ENCODE data around the gene SHKBP1. TPM values are rescaled to one million over a fixed set of nuclear protein-coding genes. Genes with fewer than 3 reads are reported as not detected.

Gene SHKBP1
- total and polyA plus RNA-seq, 2 experiments from 2014 or later, result 36.3 to 62.2 TPM

- H3K27me3 ChIP-seq (replicated peaks; ENCODE audit: insufficient read depth), result no peaks in the 10 kb centered on the region
- no peaks in the 10 kb centered on the region for H4K20me1 ChIP-seq (ENCODE audit: insufficient read depth)
- H3K4me3 ChIP-seq, result no peak overlapping the region
- no peak for TF ChIP-seq EZH2 (IDR thresholded peaks at IDR 0.05; ENCODE audit: insufficient read depth, poor library complexity, severe bottlenecking)
- TF ChIP-seq EZH2phosphoT487 (IDR thresholded peaks at IDR 0.05; ENCODE audit: insufficient read depth, low read depth), result no peak
- peaks cover 15% of the 10 kb centered on the region; the same call in 1 of the 2 replicates for H3K4me1 ChIP-seq (ENCODE audit: insufficient read depth)
- no peak overlapping the region for H3K27ac ChIP-seq
- WGBS, 2 experiments (ENCODE audit: low coverage in 1 of 2, low lambda C conversion rate in 2 of 2, missing lambda C conversion rate in 2 of 2), result 50 to 51% methylated on average over 4 of the region's 4 CpGs
- DNase-seq, result no peak
- H3F3A ChIP-seq (ENCODE audit: insufficient read depth), result 0 out of 2 replicates have a peak, but pooled peaks cover 4% of the 10 kb centered on the region
- peak overlapping the region; percentile 54 for H2AFZ ChIP-seq
- peak overlapping the region; percentile 78; the same call in 1 of the 2 replicates for H3K9ac ChIP-seq
- no peaks in the 10 kb centered on the region for H3K9me3 ChIP-seq (ENCODE audit: low read depth)
- no peaks in the 10 kb centered on the region for H3K36me3 ChIP-seq (ENCODE audit: low read depth)
- in situ Hi-C loops (cut with MboI), result no loop called here
- H3K9me2 ChIP-seq (ENCODE audit: insufficient read depth), result no peaks in the 10 kb centered on the region
- H3K79me2 ChIP-seq (ENCODE audit: insufficient read depth), result no peaks in the 10 kb centered on the region; the same call in 1 of the 2 replicates
- peak overlapping the region; percentile 76 for H3K4me2 ChIP-seq (ENCODE audit: unreplicated experiment)
Observed at GRCh38 chr19:40608957-40609356, 32.3 kb downstream of the SHKBP1 start.

- in situ Hi-C loops (cut with MboI), result no loop called here
- peak; percentile 94 for DNase-seq
- WGBS, 2 experiments (ENCODE audit: low coverage in 1 of 2, low lambda C conversion rate in 2 of 2, missing lambda C conversion rate in 2 of 2), result 6 to 8% methylated on average over 33 to 47 of the region's 50 CpGs
- Histone ChIP-seq H3K9ac (peak overlapping the region; percentile 78), H3F3A (ENCODE audit: insufficient read depth) (0 out of 2 replicates have a peak, but pooled peaks cover 4% of the 10 kb centered on the region), H3K4me3 (peak overlapping the region; percentile 68), H3K9me3 (ENCODE audit: low read depth) (no peaks in the 10 kb centered on the region), H3K27ac (peak overlapping the region; percentile 80), H3K4me2 (ENCODE audit: unreplicated experiment) (peak overlapping the region; percentile 76), H3K36me3 (ENCODE audit: low read depth) (no peaks in the 10 kb centered on the region), H3K4me1 (ENCODE audit: insufficient read depth) (peaks cover 15% of the 10 kb centered on the region; the same call in 1 of the 2 replicates), H3K27me3 (replicated peaks; ENCODE audit: insufficient read depth) (no peaks in the 10 kb centered on the region), H3K79me2 (ENCODE audit: insufficient read depth) (no peaks in the 10 kb centered on the region; the same call in 1 of the 2 replicates), H4K20me1 (ENCODE audit: insufficient read depth) (no peaks in the 10 kb centered on the region), H3K9me2 (ENCODE audit: insufficient read depth) (no peaks in the 10 kb centered on the region), H2AFZ (peak overlapping the region; percentile 78)
- TF ChIP-seq EZH2phosphoT487 (IDR thresholded peaks at IDR 0.05; ENCODE audit: insufficient read depth, low read depth) (no peak), EZH2 (IDR thresholded peaks at IDR 0.05; ENCODE audit: insufficient read depth, poor library complexity, severe bottlenecking) (no peak)
Observed at GRCh38 chr19:40609561-40610395, 33.1 kb downstream of the SHKBP1 start.

GRCh38 chr19:40610396-40611064, 33.9 kb downstream of the SHKBP1 start:
- peak overlapping the region; percentile 78 for H3K9ac ChIP-seq
- DNase-seq, result peak; percentile 63
- no peaks in the 10 kb centered on the region for H4K20me1 ChIP-seq (ENCODE audit: insufficient read depth)
- no peaks in the 10 kb centered on the region; the same call in 1 of the 2 replicates for H3K79me2 ChIP-seq (ENCODE audit: insufficient read depth)
- peak overlapping the region; percentile 78 for H2AFZ ChIP-seq
- 7 to 9% methylated on average over 29 of the region's 29 CpGs for WGBS, 2 experiments (ENCODE audit: low coverage in 1 of 2, low lambda C conversion rate in 2 of 2, missing lambda C conversion rate in 2 of 2)
- no peaks in the 10 kb centered on the region for H3K27me3 ChIP-seq (replicated peaks; ENCODE audit: insufficient read depth)
- H3K36me3 ChIP-seq (ENCODE audit: low read depth), result no peaks in the 10 kb centered on the region
- in situ Hi-C loops (cut with MboI), result no loop called here
- H3F3A ChIP-seq (ENCODE audit: insufficient read depth), result 0 out of 2 replicates have a peak, but pooled peaks cover 4% of the 10 kb centered on the region
- no peaks in the 10 kb centered on the region for H3K9me3 ChIP-seq (ENCODE audit: low read depth)
- H3K4me3 ChIP-seq, result peak overlapping the region; percentile 68
- H3K4me2 ChIP-seq (ENCODE audit: unreplicated experiment), result peak overlapping the region; percentile 76
- TF ChIP-seq EZH2phosphoT487 (IDR thresholded peaks at IDR 0.05; ENCODE audit: insufficient read depth, low read depth) (no peak), EZH2 (IDR thresholded peaks at IDR 0.05; ENCODE audit: insufficient read depth, poor library complexity, severe bottlenecking) (no peak)
- peaks cover 18% of the 10 kb centered on the region for H3K4me1 ChIP-seq (ENCODE audit: insufficient read depth)
- H3K9me2 ChIP-seq (ENCODE audit: insufficient read depth), result no peaks in the 10 kb centered on the region
- H3K27ac ChIP-seq, result peak overlapping the region; percentile 80

- Histone ChIP-seq H3F3A (ENCODE audit: insufficient read depth) (0 out of 2 replicates have a peak, but pooled peaks cover 4% of the 10 kb centered on the region), H3K4me1 (ENCODE audit: insufficient read depth) (peaks cover 20% of the 10 kb centered on the region), H3K27ac (peak overlapping the region; percentile 80), H4K20me1 (ENCODE audit: insufficient read depth) (no peaks in the 10 kb centered on the region), H3K9me3 (ENCODE audit: low read depth) (no peaks in the 10 kb centered on the region), H3K9ac (peak overlapping the region; percentile 78), H3K79me2 (ENCODE audit: insufficient read depth) (no peaks in the 10 kb centered on the region; the same call in 1 of the 2 replicates), H3K9me2 (ENCODE audit: insufficient read depth) (no peaks in the 10 kb centered on the region), H3K27me3 (replicated peaks; ENCODE audit: insufficient read depth) (no peaks in the 10 kb centered on the region), H3K4me2 (ENCODE audit: unreplicated experiment) (peak overlapping the region; percentile 76), H2AFZ (peak overlapping the region; percentile 78), H3K4me3 (peak overlapping the region; percentile 68), H3K36me3 (ENCODE audit: low read depth) (no peaks in the 10 kb centered on the region)
- in situ Hi-C loops (cut with MboI), result no loop called here
- 40 to 46% methylated on average over 10 to 15 of the region's 15 CpGs for WGBS, 2 experiments (ENCODE audit: low coverage in 1 of 2, low lambda C conversion rate in 2 of 2, missing lambda C conversion rate in 2 of 2)
- TF ChIP-seq EZH2 (IDR thresholded peaks at IDR 0.05; ENCODE audit: insufficient read depth, poor library complexity, severe bottlenecking) (no peak), EZH2phosphoT487 (IDR thresholded peaks at IDR 0.05; ENCODE audit: insufficient read depth, low read depth) (no peak)
- DNase-seq, result peak; percentile 77
Observed at GRCh38 chr19:40611096-40611495, 34.4 kb downstream of the SHKBP1 start.

Data from GM23248 (cell line).